ENCODE measurements around the gene HELZ. TPM values are rescaled to one million over a fixed set of nuclear protein-coding genes. Genes with fewer than 3 reads are reported as not detected.

HELZ gene
- total RNA-seq, 1 donor from 2014 or later, result 35.4 TPM

- no peak for ATAC-seq
- intact Hi-C loops (cut with micrococcal nuclease), result no loop called here
- no peak for DNase-seq
Observed at GRCh38 chr17:67067571-67068482, 177.2 kb downstream of the HELZ start.

DNA sequence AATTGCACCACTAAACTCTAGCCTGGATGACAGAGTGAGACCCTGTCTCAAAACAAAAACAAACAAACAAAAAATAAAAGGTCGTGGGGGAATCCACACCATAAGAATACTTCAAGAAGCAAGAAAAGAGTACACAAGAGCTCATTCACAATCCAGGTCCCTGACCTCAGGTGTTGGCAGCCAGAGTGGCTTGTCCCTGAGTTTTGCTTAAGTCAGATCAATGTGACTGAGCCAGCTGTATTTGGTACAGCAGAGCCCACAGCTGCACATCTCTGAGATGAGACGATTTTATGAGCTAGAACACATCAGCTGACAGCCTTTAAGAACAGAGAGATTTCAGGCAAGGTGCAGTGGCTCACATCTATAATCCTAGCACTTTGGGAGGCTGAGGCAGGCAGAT lies 178.3 kb downstream of the HELZ start:
- no peak for ATAC-seq
- intact Hi-C loops (cut with micrococcal nuclease), result no loop called here
- no peak for DNase-seq

- no peak for ATAC-seq
- intact Hi-C loops (cut with micrococcal nuclease), result no loop called here
- DNase-seq, result no peak
Observed at GRCh38 chr17:67063141-67063540, 181.9 kb downstream of the HELZ start.

- intact Hi-C loops (cut with micrococcal nuclease), result no loop called here
- ATAC-seq, result no peak
- no peak for DNase-seq
Observed at GRCh38 chr17:67059372-67059771, 185.6 kb downstream of the HELZ start.

- intact Hi-C loops (cut with micrococcal nuclease), result no loop called here
- ATAC-seq, result no peak
- no peak for DNase-seq
Observed at GRCh38 chr17:67058036-67058435, 187.0 kb downstream of the HELZ start.

- DNase-seq (no peak), ATAC-seq (peak; percentile 67)
- intact Hi-C loops (cut with micrococcal nuclease), result no loop called here
Observed at GRCh38 chr17:67056746-67057490, 188.1 kb downstream of the HELZ start.

- intact Hi-C loops (cut with micrococcal nuclease), result no loop called here
- ATAC-seq, result peak; percentile 87
- no peak for DNase-seq
Observed at GRCh38 chr17:67055811-67056745, 188.9 kb downstream of the HELZ start.

- ATAC-seq (no peak), DNase-seq (no peak)
- intact Hi-C loops (cut with micrococcal nuclease), result no loop called here
Observed at GRCh38 chr17:67055041-67055443, 190.0 kb downstream of the HELZ start.

DNA sequence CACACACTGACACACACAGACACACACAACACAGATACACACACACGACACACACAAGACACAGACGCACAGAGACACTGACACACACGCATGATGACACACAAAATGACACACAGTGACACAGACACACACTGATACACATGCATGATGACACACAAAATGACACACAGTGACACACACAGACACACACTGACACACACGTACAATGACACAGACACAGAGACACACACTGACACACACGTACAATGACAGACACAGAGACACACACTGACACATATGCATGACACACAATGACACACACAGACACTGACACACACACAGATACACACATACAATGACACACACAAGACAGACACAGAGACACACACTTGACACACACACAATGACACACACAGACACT lies 190.4 kb downstream of the HELZ start:
- DNase-seq, result no peak
- intact Hi-C loops (cut with micrococcal nuclease), result no loop called here
- no peak for ATAC-seq

GRCh38 chr17:67054011-67054591 lies 190.9 kb downstream of the HELZ start:
- ATAC-seq (no peak), DNase-seq (no peak)
- intact Hi-C loops (cut with micrococcal nuclease), result no loop called here

- ATAC-seq, result no peak
- no peak for DNase-seq
- intact Hi-C loops (cut with micrococcal nuclease), result no loop called here
Observed at GRCh38 chr17:67053438-67054000, 191.5 kb downstream of the HELZ start.

DNA sequence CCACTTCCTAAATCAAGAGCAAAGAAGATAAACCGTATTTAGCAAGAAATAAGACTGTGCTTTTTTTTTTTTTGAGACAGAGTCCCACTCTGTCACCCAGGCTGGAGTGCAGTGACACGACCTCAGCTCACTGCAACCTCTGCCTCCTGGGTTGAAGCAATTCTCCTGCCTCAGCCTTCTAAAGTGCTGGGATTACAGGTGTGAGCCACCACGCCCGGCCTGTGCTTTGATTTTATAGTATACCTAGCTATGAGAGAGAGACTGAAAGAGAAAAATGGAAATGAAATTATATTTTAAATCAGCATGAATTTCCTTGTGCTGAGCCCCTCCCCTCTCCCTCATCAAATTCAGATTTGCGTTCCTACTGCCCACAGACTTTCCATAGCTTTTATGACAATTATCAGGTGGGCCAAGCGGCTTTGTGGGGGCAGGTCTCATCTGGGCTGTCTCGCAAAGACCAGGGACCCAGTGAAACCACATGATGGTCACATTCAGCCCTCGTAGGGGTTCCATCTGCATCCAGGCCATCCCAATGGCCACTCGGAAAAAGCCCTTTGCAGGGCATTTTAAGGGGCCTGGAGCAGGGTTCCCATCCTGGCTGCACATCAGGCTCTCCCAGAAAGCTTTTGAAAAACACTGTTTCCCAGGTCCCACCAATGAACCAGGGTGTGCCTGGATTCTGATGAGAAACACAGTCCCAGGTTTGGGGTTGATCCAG lies 192.1 kb downstream of the HELZ start:
- no peak for DNase-seq
- intact Hi-C loops (cut with micrococcal nuclease), result no loop called here

DNA sequence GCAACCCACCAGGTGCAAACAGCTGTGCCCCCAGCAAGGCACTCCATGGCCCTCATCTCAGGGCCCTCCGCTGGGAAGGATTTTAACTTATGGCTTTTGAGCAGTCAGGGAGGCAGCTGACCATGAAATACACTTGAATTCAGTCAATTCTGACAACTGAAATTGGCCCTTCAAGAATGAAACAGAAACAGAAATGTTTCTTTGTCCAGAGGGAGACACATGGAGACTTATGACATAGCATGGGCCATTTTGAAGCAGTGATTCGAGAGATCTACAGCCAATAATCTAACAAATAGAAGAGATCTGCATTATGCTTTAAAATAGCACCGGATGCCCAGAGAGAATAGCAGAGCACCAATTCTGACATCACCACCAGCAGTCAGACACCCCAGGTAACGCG lies 193.2 kb downstream of the HELZ start:
- intact Hi-C loops (cut with micrococcal nuclease), result no loop called here
- no peak for DNase-seq
- no peak for ATAC-seq

More for the DNA sequence above, 192.1 kb downstream of the HELZ start:
- ATAC-seq, result no peak

- intact Hi-C loops (cut with micrococcal nuclease), result no loop called here
- no peak for DNase-seq
- no peak for ATAC-seq
Observed at GRCh38 chr17:67051155-67051538, 193.8 kb downstream of the HELZ start.

- ATAC-seq, result no peak
- intact Hi-C loops (cut with micrococcal nuclease), result no loop called here
- DNase-seq, result no peak
Observed at GRCh38 chr17:67050471-67051154, 194.4 kb downstream of the HELZ start.

- DNase-seq (no peak), ATAC-seq (no peak)
- intact Hi-C loops (cut with micrococcal nuclease), result no loop called here
Observed at GRCh38 chr17:67050066-67050465, 194.9 kb downstream of the HELZ start.

GRCh38 chr17:67049025-67049739 lies 195.8 kb downstream of the HELZ start:
- DNase-seq, result no peak
- ATAC-seq, result no peak
- intact Hi-C loops (cut with micrococcal nuclease), result no loop called here

Measured in left ventricle myocardium superior (tissue), 1 donor.